ENCODE measurements around the gene ASF1B.

DNA sequence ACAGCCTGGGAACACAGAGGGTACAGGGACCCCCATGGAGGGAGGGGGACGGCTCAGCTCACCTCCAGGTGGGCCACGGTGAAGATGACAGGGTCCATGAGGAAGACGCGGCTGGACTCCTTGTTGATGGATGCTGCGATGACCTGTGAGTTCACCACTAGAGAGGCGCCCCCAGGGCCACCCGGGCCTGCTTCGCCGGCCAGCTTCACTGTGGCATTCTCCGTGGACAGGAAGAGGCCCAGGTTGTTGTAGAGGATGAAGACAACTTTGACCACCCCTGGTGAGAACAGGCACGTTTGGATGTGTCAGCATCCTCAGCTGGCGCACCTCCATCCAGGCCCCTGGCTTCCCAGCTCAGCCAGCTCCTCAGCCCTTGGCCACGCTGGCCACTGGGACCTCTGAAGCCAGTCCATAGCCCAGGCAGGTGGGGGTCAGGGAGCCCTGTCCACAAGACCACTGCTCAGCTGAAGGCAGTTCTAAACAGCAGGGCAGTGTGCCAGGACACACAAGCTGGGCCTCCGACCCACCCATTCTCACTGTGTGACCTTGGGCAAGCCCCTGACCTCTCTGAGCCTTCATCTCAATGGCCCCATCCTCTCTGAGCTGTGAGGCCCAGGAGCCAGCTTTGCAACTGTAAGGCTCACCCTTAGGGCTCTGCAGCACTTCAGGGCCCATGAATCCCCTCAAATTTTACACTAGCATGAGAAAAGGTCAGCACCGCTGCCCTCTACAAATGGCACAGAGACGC is 22.1 kb upstream of the ASF1B start:
- TF ChIP-seq, protein P1, sequence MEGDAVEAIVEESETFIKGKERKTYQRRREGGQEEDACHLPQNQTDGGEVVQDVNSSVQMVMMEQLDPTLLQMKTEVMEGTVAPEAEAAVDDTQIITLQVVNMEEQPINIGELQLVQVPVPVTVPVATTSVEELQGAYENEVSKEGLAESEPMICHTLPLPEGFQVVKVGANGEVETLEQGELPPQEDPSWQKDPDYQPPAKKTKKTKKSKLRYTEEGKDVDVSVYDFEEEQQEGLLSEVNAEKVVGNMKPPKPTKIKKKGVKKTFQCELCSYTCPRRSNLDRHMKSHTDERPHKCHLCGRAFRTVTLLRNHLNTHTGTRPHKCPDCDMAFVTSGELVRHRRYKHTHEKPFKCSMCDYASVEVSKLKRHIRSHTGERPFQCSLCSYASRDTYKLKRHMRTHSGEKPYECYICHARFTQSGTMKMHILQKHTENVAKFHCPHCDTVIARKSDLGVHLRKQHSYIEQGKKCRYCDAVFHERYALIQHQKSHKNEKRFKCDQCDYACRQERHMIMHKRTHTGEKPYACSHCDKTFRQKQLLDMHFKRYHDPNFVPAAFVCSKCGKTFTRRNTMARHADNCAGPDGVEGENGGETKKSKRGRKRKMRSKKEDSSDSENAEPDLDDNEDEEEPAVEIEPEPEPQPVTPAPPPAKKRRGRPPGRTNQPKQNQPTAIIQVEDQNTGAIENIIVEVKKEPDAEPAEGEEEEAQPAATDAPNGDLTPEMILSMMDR (conservative IDR thresholded peaks at IDR 0.05 in 1 of 2, IDR thresholded peaks at IDR 0.05 in 1 of 2; ENCODE audit: low read depth in 1 of 2, low read length in 2 of 2), result no peak
- no peak for TF ChIP-seq EZH2 (IDR thresholded peaks at IDR 0.05; ENCODE audit: low read length, missing control alignments)

Data from fibroblast of lung (primary cell).